Measurements from ENCODE around the gene HSF5. TPM values are rescaled to one million over a fixed set of nuclear protein-coding genes. Genes with fewer than 3 reads are reported as not detected.

The HSF5 gene
- total and polyA plus RNA-seq, 7 donors, result under 0.01 to 0.29 TPM; not detected in 5

GRCh38 chr17:58410714-58411407, 77.3 kb downstream of the HSF5 start:
- no peak for TF ChIP-seq POLR2A (IDR thresholded peaks at IDR 0.05)
- TF ChIP-seq EP300 (IDR thresholded peaks at IDR 0.05), result no peak
- TF ChIP-seq CTCF (IDR thresholded peaks at IDR 0.05), result no peak
- no peak for TF ChIP-seq POLR2AphosphoS5 (IDR thresholded peaks at IDR 0.05)
- intact Hi-C loops (cut with DNase I), result no loop called here
- Histone ChIP-seq H3K36me3 (no peaks in the 10 kb centered on the region), H3K4me3 (no peak overlapping the region), H3K27ac (no peak overlapping the region), H3K27me3 (no peaks in the 10 kb centered on the region), H3K9me3 (no peaks in the 10 kb centered on the region), H3K4me1 (no peaks in the 10 kb centered on the region)
- DNase-seq, result no peak

- DNase-seq, result no peak
- Histone ChIP-seq H3K4me1 (no peaks in the 10 kb centered on the region), H3K9me3 (no peaks in the 10 kb centered on the region), H3K27ac (no peak overlapping the region), H3K27me3 (no peaks in the 10 kb centered on the region), H3K4me3 (no peak overlapping the region), H3K36me3 (no peaks in the 10 kb centered on the region)
- intact Hi-C loops (cut with DNase I), result no loop called here
- TF ChIP-seq POLR2AphosphoS5 (IDR thresholded peaks at IDR 0.05), result no peak
- no peak for TF ChIP-seq CTCF (IDR thresholded peaks at IDR 0.05)
- no peak for TF ChIP-seq POLR2A (IDR thresholded peaks at IDR 0.05)
- no peak for TF ChIP-seq EP300 (IDR thresholded peaks at IDR 0.05)
- WGBS, 2 donors, result 15 to 70% methylated on average over 5 of the region's 5 CpGs
These were observed 78.8 kb downstream of the HSF5 start for GRCh38 chr17:58409432-58409831.

- TF ChIP-seq EP300 (IDR thresholded peaks at IDR 0.05) (no peak), POLR2A (IDR thresholded peaks at IDR 0.05) (no peak), POLR2AphosphoS5 (IDR thresholded peaks at IDR 0.05) (no peak), CTCF (IDR thresholded peaks at IDR 0.05) (no peak)
These were observed 84.9 kb downstream of the HSF5 start for GRCh38 chr17:58403311-58403710.

GRCh38 chr17:58402679-58403078, 85.5 kb downstream of the HSF5 start:
- H3K36me3 ChIP-seq, result no peaks in the 10 kb centered on the region
- DNase-seq, result no peak
- H3K4me1 ChIP-seq, result no peaks in the 10 kb centered on the region
- TF ChIP-seq EP300 (IDR thresholded peaks at IDR 0.05) (no peak), CTCF (IDR thresholded peaks at IDR 0.05) (no peak), POLR2A (IDR thresholded peaks at IDR 0.05) (no peak), POLR2AphosphoS5 (IDR thresholded peaks at IDR 0.05) (no peak)
- no peak overlapping the region for H3K27ac ChIP-seq
- no peaks in the 10 kb centered on the region for H3K27me3 ChIP-seq
- WGBS, 2 donors, result 22 to 63% methylated on average over 1 of the region's 1 CpG
- intact Hi-C loops (cut with DNase I), result no loop called here
- H3K4me3 ChIP-seq, result no peak overlapping the region
- H3K9me3 ChIP-seq, result no peaks in the 10 kb centered on the region

More at GRCh38 chr17:58403311-58403710, 84.9 kb downstream of the HSF5 start:
- H3K4me3 ChIP-seq, result no peak overlapping the region
- H3K4me1 ChIP-seq, result no peaks in the 10 kb centered on the region
- no peak for DNase-seq
- no peak overlapping the region for H3K27ac ChIP-seq
- H3K27me3 ChIP-seq, result no peaks in the 10 kb centered on the region
- H3K36me3 ChIP-seq, result no peaks in the 10 kb centered on the region
- intact Hi-C loops (cut with DNase I), result no loop called here
- no peaks in the 10 kb centered on the region for H3K9me3 ChIP-seq
- 17 to 60% methylated on average over 6 of the region's 6 CpGs for WGBS, 2 donors

- H3K4me3 ChIP-seq, result no peak overlapping the region
- H3K27ac ChIP-seq, result no peak overlapping the region
- no peaks in the 10 kb centered on the region for H3K9me3 ChIP-seq
- no peaks in the 10 kb centered on the region for H3K4me1 ChIP-seq
- no peaks in the 10 kb centered on the region for H3K36me3 ChIP-seq
- intact Hi-C loops (cut with DNase I), result no loop called here
- DNase-seq, result no peak
- TF ChIP-seq EP300 (IDR thresholded peaks at IDR 0.05) (no peak), POLR2AphosphoS5 (IDR thresholded peaks at IDR 0.05) (no peak), POLR2A (IDR thresholded peaks at IDR 0.05) (no peak), CTCF (IDR thresholded peaks at IDR 0.05) (no peak)
- no peaks in the 10 kb centered on the region for H3K27me3 ChIP-seq
These were observed 86.2 kb downstream of the HSF5 start for GRCh38 chr17:58402047-58402446.
